HepG2 (cell line): ENCODE measurements around the gene GDF11. TPM values are rescaled to one million over a fixed set of nuclear protein-coding genes. Genes with fewer than 3 reads are reported as not detected.
A peak's percentile ranks its signal among the peaks of the same experiment; 100 is the strongest.

Experiments used
- ARNT ChIP-seq: fragments of 450-650 bp; IDR thresholded peaks from 2 replicates; pipeline ENCODE4 v1.6.1; 2017
- CHD4 ChIP-seq: fragments of 200-600 bp; sonication (generic); IDR thresholded peaks from 2 replicates; pipeline ENCODE4 v1.7.0; 2017; ENCODE audit warnings: mild to moderate bottlenecking, low read length, borderline replicate concordance
- DRAP1 ChIP-seq: IDR thresholded peaks from 2 replicates; pipeline ENCODE4 v1.6.1; 2016; ENCODE audit warnings: missing genetic modification reagents, missing compliant biosample characterization
- ELK4 ChIP-seq: sonication (generic); formaldehyde crosslinking; IDR thresholded peaks from 2 replicates; pipeline ENCODE4 v1.9.0; 2021; ENCODE audit warnings: missing genetic modification reagents, borderline replicate concordance
- MIXL1 ChIP-seq: IDR thresholded peaks from 2 replicates; pipeline ENCODE4 v1.6.1; 2016
- PATZ1 ChIP-seq: sonication (generic); formaldehyde crosslinking; IDR thresholded peaks from 2 replicates; pipeline ENCODE4 v1.4.0; 2020; ENCODE audit warnings: missing genetic modification reagents
- RBM22 ChIP-seq: fragments of 200-400 bp; formaldehyde crosslinking; optimal IDR thresholded peaks from 2 replicates; pipeline ENCODE3; 2017; ENCODE audit warnings: mild to moderate bottlenecking, low read length, moderate library complexity
- SAP130 ChIP-seq: IDR thresholded peaks from 2 replicates; pipeline ENCODE4 v1.6.1; 2016; ENCODE audit warnings: low read depth
- SIN3A ChIP-seq: IDR thresholded peaks from 2 replicates; pipeline ENCODE4 v1.6.1; 2011; ENCODE audit warnings: low read depth, mild to moderate bottlenecking, control low read depth, low read length, borderline replicate concordance
- TGIF2 ChIP-seq: IDR thresholded peaks from 2 replicates; pipeline ENCODE4 v1.6.1; 2016; ENCODE audit warnings: control low read depth, missing compliant biosample characterization
- ZMYM3 ChIP-seq: sonication (generic); formaldehyde crosslinking; IDR thresholded peaks from 2 replicates; pipeline ENCODE4 v1.5.1; 2020; ENCODE audit warnings: mild to moderate bottlenecking, missing genetic modification reagents
- ZNF496 ChIP-seq: sonication (generic); formaldehyde crosslinking; IDR thresholded peaks from 2 replicates; pipeline ENCODE4 v1.8.1; 2023; ENCODE audit warnings: mild to moderate bottlenecking, moderate library complexity, missing genetic modification reagents; ENCODE audit not compliant: insufficient replicate concordance
- ZNF549 ChIP-seq: sonication (generic); formaldehyde crosslinking; IDR thresholded peaks from 2 replicates; pipeline ENCODE4 v1.5.0; 2020; ENCODE audit warnings: missing genetic modification reagents
- polyA plus RNA-seq, 8 experiments: library from polyadenylated mRNA; depleted of rRNA in 3 of 8; stranded (reverse) in 7 of 8; unstranded in 1 of 8; fragments of >200 nt; fragmentation: Illumina TruSeq in 4 of 8; extraction: Trizol in 4 of 8; gene quantifications; 2 replicates each; pipeline versions ENCODE4 v1.2.1 to v1.2.3, GENCODE V29; 2011 to 2016; ENCODE audit warnings: low read depth in 4 of 8, missing spikeins in 1 of 8, mixed read lengths in 1 of 8; ENCODE audit not compliant: insufficient read depth in 1 of 8
- total RNA-seq, 5 experiments: library from RNA; depleted of rRNA; stranded (reverse); fragments of >200 nt; fragmentation: Illumina TruSeq; extraction: Trizol; gene quantifications; 2 replicates each; pipeline ENCODE4 v1.2.3, GENCODE V29; 2016; ENCODE audit warnings: low read depth in 1 of 5

GDF11 gene
- total and polyA plus RNA-seq, 2 of the 13 experiments (the other 11 are each of a cell fraction or from before 2014, with no cell fraction given) = 0.63 to 1.5 TPM

- peak; percentile 24; the same call in 1 of the 2 replicates for TF ChIP-seq SAP130 (CRISPR knock-in tag)
- no peak for TF ChIP-seq ELK4 (CRISPR knock-in tag)
- no peak for TF ChIP-seq ZMYM3 (CRISPR knock-in tag)
- TF ChIP-seq TGIF2 (CRISPR knock-in tag) = 0 out of 2 replicates have a peak, but pooled peaks have one; percentile 35
- TF ChIP-seq RBM22 = no peak
- TF ChIP-seq ZNF496 (CRISPR knock-in tag) = no peak
- TF ChIP-seq PATZ1 (CRISPR knock-in tag) = peak; percentile 74
- no peak for TF ChIP-seq CHD4
- TF ChIP-seq MIXL1 = no peak
- TF ChIP-seq ARNT = 0 out of 2 replicates have a peak, but pooled peaks have one; percentile 77
- peak; percentile 90 for TF ChIP-seq DRAP1 (CRISPR knock-in tag)
- peak; percentile 45; the same call in 1 of the 2 replicates for TF ChIP-seq SIN3A
- no peak for TF ChIP-seq ZNF549 (CRISPR knock-in tag)
Observed at GRCh38 chr12:55742719-55743405, at the start of gene GDF11 (continued).
